Skeletal muscle cell (primary cell): ENCODE measurements around the gene ARFGEF3.

Source experiments
- DNase-seq: peaks from one replicate; pipeline ENCODE4 v3.0.0-alpha.2; 2010; ENCODE audit warnings: low read depth
- H3K4me3 ChIP-seq: 2 replicates; pipeline ENCODE4 v1.5.1; 2011; ENCODE audit warnings: low read depth, mild to moderate bottlenecking, control low read depth, low read length, moderate library complexity

Gene ARFGEF3

GRCh38 chr6:138160329-138161087 is 1.2 kb upstream of the ARFGEF3 start:
- DNase-seq, result no peak
- H3K4me3 ChIP-seq, result no peak overlapping the region

- DNase-seq, result no peak
- H3K4me3 ChIP-seq, result peak overlapping the region; percentile 71
These were observed 726 bp upstream of the ARFGEF3 start for GRCh38 chr6:138161088-138161337.

- DNase-seq, result no peak
- peak overlapping the region; percentile 71 for H3K4me3 ChIP-seq
These were observed 594 bp downstream of the ARFGEF3 start for GRCh38 chr6:138162111-138162954.

GRCh38 chr6:138162955-138163575 is 1.3 kb downstream of the ARFGEF3 start:
- peak overlapping the region; percentile 71 for H3K4me3 ChIP-seq
- DNase-seq, result no peak

DNA sequence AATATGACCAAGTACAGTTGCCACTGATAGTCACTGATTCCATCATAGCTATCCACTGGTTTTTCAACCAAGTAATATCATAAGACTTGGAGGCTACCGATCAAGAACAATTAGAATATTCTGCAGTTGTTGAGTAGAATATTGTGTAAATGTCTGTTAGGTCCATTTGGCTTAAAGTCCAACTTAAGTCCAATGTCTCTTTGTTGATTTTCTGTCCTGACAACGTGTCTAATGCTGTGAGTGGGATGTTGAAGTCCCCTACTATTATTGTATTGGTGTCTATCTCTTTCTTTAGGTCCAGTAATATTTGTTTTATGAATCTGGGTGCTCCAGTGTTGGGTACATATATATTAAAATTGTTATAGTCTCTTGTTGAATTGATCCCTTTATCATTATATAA is 13.9 kb downstream of the ARFGEF3 start:
- no peak overlapping the region for H3K4me3 ChIP-seq
- no peak for DNase-seq

DNA sequence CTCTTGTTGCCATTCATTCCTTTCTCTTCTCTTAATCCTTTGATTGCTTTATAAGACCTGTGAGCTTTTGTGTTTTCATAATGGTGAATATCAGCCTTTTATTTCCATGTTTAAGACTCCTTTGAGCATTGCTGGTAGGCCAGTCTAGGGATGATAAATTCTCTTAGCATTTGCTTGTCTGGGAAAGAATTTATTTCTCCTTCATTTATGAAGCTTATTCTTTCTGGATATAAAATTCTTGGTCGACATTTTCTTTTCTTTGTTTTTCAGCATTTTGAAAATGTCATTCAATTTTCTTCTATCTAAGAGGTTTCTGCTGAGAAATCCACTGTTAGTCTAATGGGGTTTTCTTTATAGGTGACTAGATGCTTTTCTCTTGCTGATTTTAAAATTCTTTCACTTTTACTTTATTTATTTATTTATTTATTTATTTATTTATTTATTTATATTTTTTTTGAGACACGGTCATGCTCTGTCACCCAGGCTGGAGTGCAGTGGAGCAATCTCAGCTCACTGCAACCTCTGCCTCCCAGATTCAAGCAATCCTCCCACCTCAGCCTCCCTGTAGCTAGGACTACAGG is 15.0 kb downstream of the ARFGEF3 start:
- no peak for DNase-seq
- H3K4me3 ChIP-seq, result no peak overlapping the region

DNA sequence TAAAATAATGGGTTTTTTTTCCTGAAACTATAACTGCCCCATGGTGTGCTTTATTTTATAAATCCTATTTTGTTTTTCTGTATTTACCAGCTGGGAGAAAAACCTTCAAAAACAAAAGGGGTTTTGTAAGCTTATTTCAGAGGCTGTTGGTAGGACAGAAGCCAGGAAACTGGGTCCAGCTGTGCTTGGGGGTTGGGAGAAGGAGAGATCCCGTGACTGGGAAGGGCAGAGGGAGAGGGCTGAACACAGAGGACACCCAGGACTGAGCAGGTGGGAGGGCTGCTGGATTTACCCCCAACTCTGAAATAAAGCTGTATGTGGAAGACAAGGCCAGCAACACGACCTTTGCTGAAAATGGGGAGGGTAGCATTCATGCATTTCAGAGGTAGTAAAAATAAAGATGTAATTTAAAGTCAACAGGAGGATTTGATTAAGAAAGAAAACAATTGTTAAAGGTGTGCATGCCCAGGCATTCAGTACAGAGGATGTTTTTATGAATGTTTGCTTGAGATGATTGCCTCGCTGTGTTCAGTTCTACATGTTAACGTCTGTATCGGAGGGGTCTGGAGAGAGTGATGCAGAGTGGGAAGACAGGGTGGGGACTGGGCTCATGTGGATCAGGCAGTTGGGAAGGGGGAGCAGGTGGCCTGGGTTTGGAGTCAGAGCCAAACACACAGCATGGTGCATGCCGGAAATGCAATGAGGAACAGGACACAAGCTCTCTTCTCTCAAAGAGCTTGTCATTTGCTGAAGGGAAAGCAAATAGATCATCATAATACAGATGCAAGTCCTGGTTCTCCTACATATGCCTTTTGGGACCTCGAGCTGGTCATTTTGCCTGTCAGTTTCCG is 21.4 kb downstream of the ARFGEF3 start:
- H3K4me3 ChIP-seq, result no peak overlapping the region
- no peak for DNase-seq

- no peak overlapping the region for H3K4me3 ChIP-seq
- DNase-seq, result no peak
These were observed 22.0 kb downstream of the ARFGEF3 start for GRCh38 chr6:138183790-138184134.

DNA sequence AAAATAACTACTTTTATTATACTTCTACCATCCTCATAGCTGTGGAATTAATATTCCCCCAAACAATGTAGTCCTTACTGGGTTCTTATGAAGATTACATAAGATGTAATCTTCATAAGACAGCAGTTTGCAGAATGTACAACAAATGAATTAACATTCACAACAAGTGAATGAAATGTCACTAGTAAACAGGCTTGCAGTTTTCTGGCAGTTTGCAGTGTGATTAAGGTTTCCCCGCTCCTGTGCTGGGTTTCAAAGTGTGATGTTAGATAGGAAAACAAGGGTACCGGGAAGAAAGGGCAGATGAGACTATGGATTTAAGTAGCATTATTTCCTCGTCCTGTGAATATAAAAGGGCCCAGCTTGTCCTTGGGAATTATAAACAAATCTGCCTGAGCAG is 22.5 kb downstream of the ARFGEF3 start:
- H3K4me3 ChIP-seq, result no peak overlapping the region
- no peak for DNase-seq

GRCh38 chr6:138187156-138187555 is 25.4 kb downstream of the ARFGEF3 start:
- DNase-seq, result no peak
- H3K4me3 ChIP-seq, result no peak overlapping the region

- DNase-seq, result no peak
These were observed 26.7 kb downstream of the ARFGEF3 start for GRCh38 chr6:138188278-138188941.

DNA sequence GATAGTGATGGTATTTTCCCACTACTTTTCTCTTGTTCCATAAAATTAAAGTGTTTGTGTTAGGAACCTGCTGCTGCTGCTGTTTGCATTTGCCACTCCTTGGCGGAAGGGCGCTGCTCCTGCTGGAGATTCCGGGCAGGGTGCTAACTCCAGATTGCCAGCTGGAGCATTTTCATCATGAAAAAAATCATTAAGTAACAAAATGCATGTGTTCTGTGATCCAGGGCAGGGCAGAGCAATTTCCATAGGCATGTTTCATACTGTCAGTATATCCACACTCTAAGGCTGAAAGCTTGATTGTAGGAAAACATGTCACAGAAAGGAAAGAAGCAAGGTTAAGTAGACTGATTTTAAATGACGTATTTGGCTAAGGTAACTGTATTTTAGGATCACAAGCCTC is 32.5 kb downstream of the ARFGEF3 start:
- DNase-seq, result no peak
- H3K4me3 ChIP-seq, result no peak overlapping the region

More at GRCh38 chr6:138188278-138188941, 26.7 kb downstream of the ARFGEF3 start:
- H3K4me3 ChIP-seq, result no peak overlapping the region

DNA sequence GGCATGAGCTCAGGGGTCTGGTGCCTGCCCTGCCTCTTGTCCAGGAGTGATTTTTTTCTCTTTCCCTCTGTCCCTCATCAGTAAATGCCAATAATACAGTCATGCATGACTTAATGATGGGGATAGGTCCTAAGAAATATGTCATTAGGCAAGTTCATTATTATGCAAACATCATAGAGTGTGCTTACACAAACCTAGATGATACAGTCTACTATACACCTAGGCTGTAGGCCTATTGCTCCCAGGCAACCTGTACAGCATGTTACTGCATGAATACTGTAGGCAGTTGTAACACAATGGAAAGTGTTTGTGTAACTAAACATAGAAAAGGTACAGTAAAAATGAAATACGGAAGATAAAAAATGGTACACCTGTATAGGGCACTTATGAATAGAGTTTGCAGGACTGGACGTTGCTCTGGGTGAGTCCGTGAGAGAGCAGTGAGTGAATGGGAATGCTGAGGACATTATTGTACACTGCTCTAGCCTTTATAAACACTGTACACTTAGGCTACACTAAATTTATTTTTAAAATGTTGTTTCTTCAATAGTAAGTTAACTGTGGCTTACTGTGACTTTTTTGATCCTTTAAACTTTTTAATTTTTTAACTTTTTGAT is 34.5 kb downstream of the ARFGEF3 start:
- no peak for DNase-seq
- no peak overlapping the region for H3K4me3 ChIP-seq

DNA sequence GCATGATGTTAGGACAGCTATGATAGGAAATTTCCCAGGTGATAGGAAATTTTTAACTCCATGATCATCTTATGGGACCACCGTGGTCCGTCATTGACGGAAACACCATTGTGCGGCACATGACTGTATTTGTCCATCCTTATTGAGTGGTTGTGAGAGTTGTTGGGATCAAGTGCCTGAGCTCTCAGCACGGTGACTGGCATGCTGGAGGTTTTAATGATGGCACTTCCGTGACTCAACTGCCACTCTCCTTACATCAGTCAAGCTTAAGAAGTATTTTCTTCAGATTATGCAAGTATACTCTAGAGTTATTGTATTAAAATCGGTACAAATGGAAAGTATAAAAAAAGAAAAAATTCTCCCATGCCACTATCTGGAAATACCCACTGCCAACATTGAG is 35.8 kb downstream of the ARFGEF3 start:
- no peak overlapping the region for H3K4me3 ChIP-seq
- no peak for DNase-seq

DNA sequence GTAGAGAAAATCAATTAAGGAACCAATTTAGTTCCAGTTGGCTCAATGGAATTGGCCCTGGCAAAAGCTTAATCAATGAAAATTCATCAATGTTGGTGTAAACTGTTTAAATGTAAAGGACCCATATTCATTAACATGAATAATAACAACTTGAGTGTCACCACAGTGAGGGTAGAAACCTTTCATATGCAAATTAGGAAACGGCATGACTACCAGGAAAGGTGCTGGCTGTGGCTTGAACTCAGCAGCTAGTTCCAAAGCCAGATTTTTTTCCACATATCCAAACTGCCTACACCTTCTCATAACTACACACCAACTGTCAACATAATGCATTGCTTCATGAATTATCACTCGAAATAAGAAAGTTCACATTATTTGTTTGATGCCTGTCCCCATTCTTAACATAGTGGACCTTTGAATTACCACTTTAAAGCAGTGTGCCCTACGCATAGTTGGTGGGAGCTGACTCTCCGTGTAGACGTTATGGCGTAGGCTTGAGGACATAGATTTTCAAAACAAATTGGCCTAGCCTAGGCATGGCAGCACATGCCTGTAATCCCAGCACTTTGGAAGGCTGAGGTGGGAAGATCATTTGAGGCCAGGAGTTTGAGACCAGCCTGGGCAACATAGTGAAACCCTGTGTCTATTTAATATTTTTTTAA is 36.8 kb downstream of the ARFGEF3 start:
- no peak overlapping the region for H3K4me3 ChIP-seq
- no peak for DNase-seq

DNA sequence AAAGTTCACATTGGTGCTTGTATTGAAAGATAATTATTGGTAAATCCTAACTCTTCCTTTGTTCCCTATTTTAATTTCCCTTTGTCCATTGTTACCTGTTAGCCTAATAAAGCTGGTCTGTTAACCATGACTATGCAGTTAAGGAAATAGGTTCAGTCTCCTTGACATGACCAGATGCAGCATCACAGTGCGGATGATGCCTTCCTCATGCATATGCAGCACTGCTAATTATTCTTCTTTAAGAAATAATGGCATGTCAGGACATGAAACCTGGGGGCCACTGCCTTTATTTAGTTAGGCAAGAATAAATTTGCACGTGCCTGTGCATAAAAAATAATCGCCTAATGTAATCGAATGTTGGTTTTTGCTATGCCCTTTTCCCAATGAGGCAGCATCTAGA is 40.1 kb downstream of the ARFGEF3 start:
- no peak for DNase-seq
- no peak overlapping the region for H3K4me3 ChIP-seq

DNA sequence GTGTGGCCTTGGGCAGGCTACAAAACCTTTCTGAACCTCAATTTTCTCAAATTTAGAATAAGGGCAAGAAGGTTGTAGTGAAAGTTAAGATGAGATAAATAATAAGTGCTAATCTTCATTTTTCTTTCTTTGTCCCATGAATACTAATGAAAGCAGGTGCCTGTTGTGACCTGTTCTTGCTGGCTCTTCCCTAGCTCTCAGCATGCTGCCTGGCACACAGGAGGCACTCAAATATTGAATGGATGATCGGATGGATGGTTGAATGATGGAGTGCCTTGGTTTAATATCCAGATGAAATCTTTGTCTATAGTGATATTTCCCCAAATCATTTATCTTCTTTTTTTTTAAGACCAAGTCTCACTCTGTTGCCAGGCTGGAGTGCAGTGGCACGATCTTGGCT is 41.6 kb downstream of the ARFGEF3 start:
- no peak overlapping the region for H3K4me3 ChIP-seq
- no peak for DNase-seq

- DNase-seq, result no peak
These were observed 42.6 kb downstream of the ARFGEF3 start for GRCh38 chr6:138204303-138204702.

More at GRCh38 chr6:138204303-138204702, 42.6 kb downstream of the ARFGEF3 start:
- H3K4me3 ChIP-seq, result no peak overlapping the region
